CD14-positive monocyte (primary cell): Measurements from ENCODE around the gene FAM9B. TPM values are rescaled to one million over a fixed set of nuclear protein-coding genes. Genes with fewer than 3 reads are reported as not detected.

Experiments
- DNase-seq, 3 donors: peaks; one replicate each; pipeline ENCODE4 v3.0.0-alpha.2; 2011 to 2022
- H2AFZ ChIP-seq: 2 replicates; pipeline ENCODE4 v1.6.0; 2012; ENCODE audit warnings: mild to moderate bottlenecking, low read depth, low read length, inconsistent platforms; ENCODE audit not compliant: insufficient read depth, poor library complexity, severe bottlenecking
- H3K27ac ChIP-seq, 2 donors: 1 replicate in 1 of 2; 2 replicates in 1 of 2; pipeline ENCODE4 v1.5.1; 2012 to 2013; ENCODE audit warnings: low read length in 2 of 2, control low read depth in 1 of 2, inconsistent platforms in 1 of 2, low read depth in 1 of 2, mild to moderate bottlenecking in 1 of 2
- H3K27me3 ChIP-seq, 2 donors: one replicate each; pipeline versions ENCODE4 v1.6.0 to v1.6.1; 2011 to 2013; ENCODE audit warnings: low read length in 2 of 2; ENCODE audit not compliant: control insufficient read depth in 2 of 2, insufficient read depth in 2 of 2
- H3K36me3 ChIP-seq, 2 donors: replicated peaks in 1 of 2; 1 replicate in 1 of 2; 2 replicates in 1 of 2; pipeline versions ENCODE4 v1.5.1 to v1.6.1; 2012 to 2013; ENCODE audit warnings: low read length in 2 of 2, control low read depth in 1 of 2, inconsistent platforms in 1 of 2, mild to moderate bottlenecking in 1 of 2; ENCODE audit not compliant: insufficient read depth in 2 of 2, control insufficient read depth in 1 of 2
- H3K4me1 ChIP-seq, 2 donors: 1 replicate in 1 of 2; 2 replicates in 1 of 2; pipeline versions ENCODE4 v1.5.1 to v1.6.1; 2012 to 2013; ENCODE audit warnings: low read length in 2 of 2, control low read depth in 1 of 2, inconsistent platforms in 1 of 2, mild to moderate bottlenecking in 1 of 2, moderate library complexity in 1 of 2; ENCODE audit not compliant: insufficient read depth in 2 of 2, control insufficient read depth in 1 of 2
- H3K4me2 ChIP-seq: replicated peaks from 2 replicates; pipeline ENCODE3; 2012; ENCODE audit warnings: low read length, moderate library complexity, mild to moderate bottlenecking; ENCODE audit not compliant: poor library complexity, severe bottlenecking; ENCODE audit errors: extremely low read depth
- H3K4me3 ChIP-seq, 3 experiments: fragments of 200-600 bp in 1 of 3; sonication (generic) in 1 of 3; replicated peaks in 1 of 3; 1 replicate in 2 of 3; 2 replicates in 1 of 3; pipeline ENCODE4 v1.5.1; 2011 to 2013; ENCODE audit warnings: low read length in 3 of 3, mild to moderate bottlenecking in 3 of 3, control low read depth in 2 of 3, low read depth in 2 of 3, inconsistent platforms in 1 of 3, moderate library complexity in 1 of 3
- H3K79me2 ChIP-seq: 2 replicates; pipeline ENCODE4 v1.6.0; 2012; ENCODE audit warnings: mild to moderate bottlenecking, control low read depth, inconsistent platforms, low read length, moderate library complexity; ENCODE audit not compliant: insufficient read depth
- H3K9ac ChIP-seq: 2 replicates; pipeline ENCODE4 v1.6.0; 2017; ENCODE audit warnings: low read length, mild to moderate bottlenecking; ENCODE audit not compliant: insufficient read depth, poor library complexity, severe bottlenecking
- H3K9me3 ChIP-seq, 2 donors: replicated peaks in 1 of 2; 1 replicate in 1 of 2; 2 replicates in 1 of 2; pipeline versions ENCODE4 v1.5.1 to v1.6.1; 2012 to 2013; ENCODE audit warnings: low read length in 2 of 2, control low read depth in 1 of 2; ENCODE audit not compliant: control insufficient read depth in 1 of 2, insufficient read depth in 1 of 2
- H4K20me1 ChIP-seq: 2 replicates; pipeline ENCODE4 v1.6.0; 2012; ENCODE audit warnings: mild to moderate bottlenecking, low read length, control low read depth, moderate library complexity; ENCODE audit not compliant: insufficient read depth
- H3K27ac Mint-ChIP-seq, 7 donors: one replicate each; pipeline ENCODE4 v1.8.0; 2020; ENCODE audit warnings: mild to moderate bottlenecking in 7 of 7, mixed read lengths in 7 of 7, moderate library complexity in 6 of 7, inconsistent platforms in 2 of 7
- H3K27me3 Mint-ChIP-seq, 3 donors: one replicate each; pipeline ENCODE4 v1.8.0; 2021 to 2022; ENCODE audit warnings: low read depth in 3 of 3, mild to moderate bottlenecking in 3 of 3, mixed read lengths in 3 of 3, moderate library complexity in 3 of 3, inconsistent platforms in 1 of 3
- H3K36me3 Mint-ChIP-seq, 2 donors: one replicate each; pipeline ENCODE4 v1.8.0; 2020; ENCODE audit warnings: mixed read lengths in 2 of 2, inconsistent platforms in 1 of 2, mild to moderate bottlenecking in 1 of 2
- H3K4me1 Mint-ChIP-seq: one replicate; pipeline ENCODE4 v1.8.0; 2020; ENCODE audit warnings: mild to moderate bottlenecking, mixed read lengths
- H3K4me3 Mint-ChIP-seq, 2 donors: one replicate each; pipeline ENCODE4 v1.8.0; 2020; ENCODE audit warnings: mild to moderate bottlenecking in 2 of 2, mixed read lengths in 2 of 2, moderate library complexity in 1 of 2
- H3K9me3 Mint-ChIP-seq, 7 donors: one replicate each; pipeline ENCODE4 v1.8.0; 2020 to 2022; ENCODE audit warnings: mixed read lengths in 7 of 7, mild to moderate bottlenecking in 6 of 7, moderate library complexity in 6 of 7, inconsistent platforms in 2 of 7
- CTCF ChIP-seq: fragments of 200-600 bp; IDR thresholded peaks from one replicate; pipeline ENCODE4 v1.8.0; 2022; ENCODE audit warnings: antibody characterized with exemption, mild to moderate bottlenecking
- WGBS: methylation state at CpG from one replicate; pipeline ENCODE4 v1.1.5; 2013; ENCODE audit warnings: missing lambda C conversion rate; ENCODE audit not compliant: insufficient coverage; 5-methylcytosine and 5-hydroxymethylcytosine counted together
- intact Hi-C, 2 donors: fragments of 100-400 bp; cut with micrococcal nuclease; formaldehyde crosslinking; loops; one replicate each; pipeline versions ENCODE4 v1.15.0 to v1.15.1; 2023
- polyA plus RNA-seq, 3 donors: library from polyadenylated mRNA; depleted of rRNA in 1 of 3; unstranded in 2 of 3; stranded (reverse) in 1 of 3; fragments of 300-500 nt in 2 of 3; fragments of >200 nt in 1 of 3; fragmentation: Illumina TruSeq in 2 of 3; gene quantifications; 1 replicate in 2 of 3; 2 replicates in 1 of 3; pipeline ENCODE4 v1.2.3, GENCODE V29; 2012 to 2021

FAM9B gene
- polyA plus RNA-seq, 3 donors = 0.73 TPM; not detected in 2

- Histone ChIP-seq H2AFZ (no peak overlapping the region), H3K9me3 (no peaks in the 10 kb centered on the region), H4K20me1 (no peaks in the 10 kb centered on the region), H3K4me3 (no peak overlapping the region), H3K27me3 (peaks cover 4 to 23% of the 10 kb centered on the region in 2 donors), H3K79me2 (no peaks in the 10 kb centered on the region), H3K36me3 (no peaks in the 10 kb centered on the region), H3K4me1 (no peaks in the 10 kb centered on the region), H3K9ac (no peak overlapping the region), H3K4me2 (no peak overlapping the region), H3K27ac (no peak overlapping the region)
- WGBS = 60% methylated on average over 1 of the region's 2 CpGs
- intact Hi-C loops = no loop called here
- Mint-ChIP-seq H3K9me3 (peaks cover 0 to 3% (median 0%) of the 10 kb centered on the region in 7 donors), H3K4me1 (peaks cover 8% of the 10 kb centered on the region), H3K36me3 (no peaks in the 10 kb centered on the region), H3K27ac (no peak overlapping the region), H3K27me3 (peaks cover 10 to 20% (median 13%) of the 10 kb centered on the region in 3 donors), H3K4me3 (no peak overlapping the region)
- no peak for TF ChIP-seq CTCF
- no peak for DNase-seq
Measured at GRCh38 chrX:8981723-8982122, 52.2 kb downstream of the FAM9B start.

- H3K9me3 Mint-ChIP-seq = peaks cover 0 to 3% (median 0%) of the 10 kb centered on the region in 7 donors
- H3K4me2 ChIP-seq = no peak overlapping the region
- peak overlapping the region in 1 of 2 donors; percentile 53 for H3K4me3 Mint-ChIP-seq
- no peak for TF ChIP-seq CTCF
- H3K27me3 ChIP-seq = peaks cover 4 to 21% of the 10 kb centered on the region in 2 donors
- no peak overlapping the region for H3K9ac ChIP-seq
- no peaks in the 10 kb centered on the region for H3K79me2 ChIP-seq
- H3K4me1 ChIP-seq = no peaks in the 10 kb centered on the region
- no peaks in the 10 kb centered on the region for H3K9me3 ChIP-seq
- no peaks in the 10 kb centered on the region for H3K36me3 ChIP-seq
- no peaks in the 10 kb centered on the region for H4K20me1 ChIP-seq
- H3K27me3 Mint-ChIP-seq = peaks cover 10 to 24% (median 13%) of the 10 kb centered on the region in 3 donors
- no peak overlapping the region for H3K27ac Mint-ChIP-seq
- no peak overlapping the region for H3K4me3 ChIP-seq
- WGBS = no CpG with 5 or more reads among the region's 1 CpG
- intact Hi-C loops = no loop called here
- H2AFZ ChIP-seq = no peak overlapping the region
- H3K27ac ChIP-seq = no peak overlapping the region
- H3K4me1 Mint-ChIP-seq = peaks cover 6% of the 10 kb centered on the region
- peak in 1 of 3 donors; percentile 4 for DNase-seq
- H3K36me3 Mint-ChIP-seq = no peaks in the 10 kb centered on the region
Measured at GRCh38 chrX:8980756-8981155, 53.2 kb downstream of the FAM9B start.

Other genes with a start within 250 kb of the FAM9B start
- gene FAM9A, start 232.7 kb downstream of the FAM9B start, polyA plus RNA-seq = not detected